Activated naive CD4-positive, alpha-beta T cell (primary cell): Measurements from ENCODE around the gene HELLS.
"Not testable (repeated sequence)": the region's sequence is repeated elsewhere in the genome, so short reads cannot be mapped to it uniquely, and the experiment has no call there.

Experiments used
- DNase-seq, 4 experiments: peaks; one replicate each; lab custom pipeline; 2025; lab: John Stamatoyannopoulos, UW

The HELLS gene

GRCh38 chr10:94607111-94607510 is 61.5 kb downstream of the HELLS start:
- no peak for DNase-seq

- DNase-seq = no peak
These were observed 63.0 kb downstream of the HELLS start for GRCh38 chr10:94608559-94608958.

- no peak for DNase-seq
These were observed 69.0 kb downstream of the HELLS start for GRCh38 chr10:94614558-94614957.

- no peak for DNase-seq
These were observed 71.9 kb downstream of the HELLS start for GRCh38 chr10:94617389-94617944.

- no peak for DNase-seq
These were observed 77.1 kb downstream of the HELLS start for GRCh38 chr10:94622666-94623205.

GRCh38 chr10:94623572-94623971 is 78.0 kb downstream of the HELLS start:
- no peak for DNase-seq

- DNase-seq = no peak
These were observed 80.9 kb downstream of the HELLS start for GRCh38 chr10:94626476-94626875.

GRCh38 chr10:94627511-94627910 is 81.9 kb downstream of the HELLS start:
- no peak for DNase-seq

GRCh38 chr10:94630017-94630688 is 84.6 kb downstream of the HELLS start:
- no peak for DNase-seq

- DNase-seq = no peak
These were observed 85.7 kb downstream of the HELLS start for GRCh38 chr10:94631077-94631875.

GRCh38 chr10:94632954-94633353 is 87.4 kb downstream of the HELLS start:
- DNase-seq = no peak

GRCh38 chr10:94638097-94638496 is 92.5 kb downstream of the HELLS start:
- not testable (repeated sequence) for DNase-seq

- DNase-seq = no peak
These were observed 94.3 kb downstream of the HELLS start for GRCh38 chr10:94639902-94640301.

GRCh38 chr10:94640562-94640961 is 95.0 kb downstream of the HELLS start:
- no peak for DNase-seq

- no peak for DNase-seq
These were observed 95.9 kb downstream of the HELLS start for GRCh38 chr10:94641480-94641879.

GRCh38 chr10:94644352-94644751 is 98.8 kb downstream of the HELLS start:
- no peak for DNase-seq

GRCh38 chr10:94645285-94645684 is 99.7 kb downstream of the HELLS start:
- DNase-seq = no peak
